ENCODE measurements around the gene BABAM2.
"Not testable (repeated sequence)": the region's sequence is repeated elsewhere in the genome, so short reads cannot be mapped to it uniquely, and the experiment has no call there.

BABAM2 gene

DNA sequence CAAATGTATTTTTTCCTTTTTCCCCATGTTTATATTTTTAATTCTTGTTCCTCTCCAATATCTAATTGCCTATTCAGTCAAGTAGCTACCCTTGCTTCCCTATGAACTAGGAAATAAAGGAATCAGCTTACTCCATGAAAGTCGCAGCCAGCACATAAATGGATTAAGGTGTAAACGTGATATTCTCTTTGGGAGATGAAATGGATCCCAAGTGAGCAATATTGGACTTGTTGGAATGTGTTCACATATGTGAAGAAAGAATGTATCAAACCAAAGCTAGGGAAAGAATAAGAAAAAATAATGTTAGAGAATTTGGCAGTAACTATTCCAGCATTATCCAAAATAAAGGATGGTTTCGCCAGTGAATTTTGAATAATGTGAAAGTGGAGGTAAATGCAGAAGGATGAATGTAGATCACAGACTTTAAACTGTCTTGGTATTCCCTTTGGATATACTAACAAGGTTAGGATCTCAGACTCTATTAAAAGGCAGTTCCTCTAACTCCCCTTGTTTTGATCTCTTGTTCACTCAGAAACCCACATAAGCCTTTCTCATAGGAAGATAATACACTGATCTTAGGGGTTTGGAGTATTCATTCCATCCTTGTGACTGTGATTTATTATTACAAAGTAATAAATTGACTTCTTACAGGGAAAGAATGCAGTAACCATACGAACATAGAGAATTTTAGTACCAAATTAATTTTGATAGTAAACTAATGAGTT is 208.1 kb downstream of the BABAM2 start:
- Mint-ChIP-seq H3K4me1 (peaks cover 6% of the 10 kb centered on the region), H3K27ac (no peak overlapping the region), H3K36me3 (no peaks in the 10 kb centered on the region), H3K4me3 (no peak overlapping the region), H3K9me3 (no peaks in the 10 kb centered on the region), H3K27me3 (no peaks in the 10 kb centered on the region)
- CTCF ChIA-PET: no interaction called here
- no peak for DNase-seq

DNA sequence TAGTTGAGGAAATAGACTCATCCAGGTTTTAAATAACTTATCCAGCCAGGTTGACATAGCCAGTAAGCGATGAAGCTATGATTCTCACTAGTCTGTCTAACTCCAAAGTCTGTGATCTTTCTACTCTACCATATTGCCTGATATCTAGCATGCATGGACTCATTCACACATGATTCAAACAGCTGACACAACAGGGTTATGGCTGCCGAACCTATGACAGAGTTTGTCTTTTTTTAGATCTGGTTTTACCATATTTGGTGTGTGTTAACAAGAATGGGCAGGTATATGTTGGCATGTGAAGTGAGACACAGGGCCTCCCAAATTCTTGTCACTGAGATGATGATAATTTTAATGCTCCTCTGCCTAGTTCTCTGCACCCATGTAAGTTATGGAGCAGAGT is 210.6 kb downstream of the BABAM2 start:
- DNase-seq: no peak
- Mint-ChIP-seq H3K27me3 (no peaks in the 10 kb centered on the region), H3K27ac (no peak overlapping the region), H3K9me3 (no peaks in the 10 kb centered on the region), H3K4me3 (no peak overlapping the region), H3K36me3 (no peaks in the 10 kb centered on the region), H3K4me1 (peaks cover 6% of the 10 kb centered on the region)
- CTCF ChIA-PET: interaction anchor here (1.0 kb wide), 1 partner anchor 377 kb away, joined by 3 read pairs; no protein-coding TSS in a partner anchor

DNA sequence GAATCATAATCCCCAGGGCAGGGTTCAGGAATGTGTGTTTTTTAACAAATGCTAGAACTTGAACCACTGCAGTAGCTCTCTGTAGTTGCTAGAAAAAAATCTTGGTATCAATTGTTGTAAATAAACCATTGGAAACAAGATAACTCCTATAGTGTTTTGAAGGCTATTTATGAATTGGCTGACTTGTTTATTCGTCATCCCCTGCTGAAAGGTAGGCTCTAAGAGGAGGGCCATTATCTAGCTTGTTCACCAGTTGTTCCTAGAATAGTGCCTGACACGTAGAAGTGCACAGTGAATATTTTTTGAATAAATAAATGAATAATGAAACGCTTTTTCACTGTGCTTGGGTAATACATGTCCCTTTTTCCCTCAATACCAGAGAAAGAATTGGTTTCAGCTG is 211.4 kb downstream of the BABAM2 start:
- Mint-ChIP-seq H3K27ac (no peak overlapping the region), H3K4me3 (no peak overlapping the region), H3K36me3 (no peaks in the 10 kb centered on the region), H3K27me3 (no peaks in the 10 kb centered on the region), H3K4me1 (peaks cover 6% of the 10 kb centered on the region), H3K9me3 (no peaks in the 10 kb centered on the region)
- CTCF ChIA-PET: interaction anchor here (1.0 kb wide), 1 partner anchor 378 kb away, joined by 3 read pairs; no protein-coding TSS in a partner anchor
- no peak for DNase-seq

DNA sequence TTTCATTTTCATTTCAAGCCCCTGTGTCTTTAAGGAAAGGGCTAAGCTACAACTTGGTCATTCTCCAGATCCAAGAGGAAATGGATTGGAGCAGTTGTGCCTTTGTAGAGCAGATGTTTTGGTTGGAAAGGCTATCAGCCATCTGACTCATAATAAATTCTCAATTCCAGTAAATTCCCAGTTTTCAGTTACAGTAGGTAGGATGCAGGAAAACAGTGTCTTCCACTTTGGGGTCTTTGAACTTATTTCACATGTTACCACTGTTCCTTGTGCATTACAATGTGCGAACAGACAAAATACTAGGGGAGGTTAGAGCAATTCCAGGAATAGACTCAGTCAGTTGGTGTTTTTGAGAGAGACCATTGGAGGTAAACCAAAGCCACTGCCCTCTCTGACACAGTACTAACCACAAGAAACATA is 211.9 kb downstream of the BABAM2 start:
- H3K9me3 Mint-ChIP-seq: no peaks in the 10 kb centered on the region
- H3K36me3 Mint-ChIP-seq: no peaks in the 10 kb centered on the region
- H3K4me3 Mint-ChIP-seq: no peak overlapping the region
- DNase-seq: no peak
- H3K27me3 Mint-ChIP-seq: no peaks in the 10 kb centered on the region
- CTCF ChIA-PET: no interaction called here
- H3K4me1 Mint-ChIP-seq: peaks cover 6% of the 10 kb centered on the region
- no peak overlapping the region for H3K27ac Mint-ChIP-seq

DNA sequence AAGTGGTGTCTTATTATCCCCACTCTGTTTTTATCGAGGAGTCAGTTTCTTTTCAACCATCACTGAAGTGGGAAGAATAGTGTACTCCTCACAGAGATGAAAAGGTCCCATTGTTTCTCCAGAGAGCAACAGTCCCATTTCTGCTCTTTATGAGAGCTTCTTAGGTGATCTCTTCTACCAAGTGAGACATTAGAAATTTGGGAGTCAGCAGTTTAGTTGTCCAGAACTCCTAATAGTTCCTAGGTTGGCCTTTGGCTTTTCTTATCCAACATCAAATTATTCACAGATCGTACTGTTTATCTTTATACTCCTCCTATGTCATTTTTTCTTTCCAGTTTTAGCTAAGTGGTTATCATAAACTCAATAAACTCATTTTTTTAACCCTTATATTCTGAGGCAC is 213.1 kb downstream of the BABAM2 start:
- no peak overlapping the region for H3K27ac Mint-ChIP-seq
- CTCF ChIA-PET: interaction anchor here (0.6 kb wide), 1 partner anchor 138 kb away, joined by 5 read pairs; no protein-coding TSS in a partner anchor

DNA sequence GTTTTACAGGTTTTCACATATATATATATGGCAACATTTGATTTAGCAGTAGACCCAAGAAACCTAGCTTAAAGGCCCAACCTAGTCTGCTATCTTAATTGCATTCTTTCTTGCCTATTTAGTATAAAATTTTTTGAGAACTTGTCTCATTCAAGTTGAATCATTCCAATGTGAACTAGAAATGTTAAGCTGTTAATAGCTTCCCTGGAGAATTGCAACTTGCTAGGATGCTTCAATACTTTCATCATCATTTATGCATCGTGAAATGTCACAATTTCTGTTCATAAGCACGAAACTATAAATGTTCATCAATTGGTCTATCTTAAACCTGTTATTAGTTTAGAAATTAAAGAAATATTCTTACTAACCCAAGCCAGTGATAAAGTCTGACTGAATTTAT is 217.6 kb downstream of the BABAM2 start:
- no peaks in the 10 kb centered on the region for H3K4me1 Mint-ChIP-seq
- H3K27ac Mint-ChIP-seq: no peak overlapping the region
- H3K36me3 Mint-ChIP-seq: no peaks in the 10 kb centered on the region
- H3K4me3 Mint-ChIP-seq: no peak overlapping the region
- CTCF ChIA-PET: no interaction called here
- no peak for DNase-seq
- H3K27me3 Mint-ChIP-seq: no peaks in the 10 kb centered on the region
- no peaks in the 10 kb centered on the region for H3K9me3 Mint-ChIP-seq

More for the DNA sequence above, 213.1 kb downstream of the BABAM2 start:
- H3K4me1 Mint-ChIP-seq: peaks cover 6% of the 10 kb centered on the region
- DNase-seq: no peak
- H3K27me3 Mint-ChIP-seq: no peaks in the 10 kb centered on the region
- no peaks in the 10 kb centered on the region for H3K36me3 Mint-ChIP-seq
- no peaks in the 10 kb centered on the region for H3K9me3 Mint-ChIP-seq
- H3K4me3 Mint-ChIP-seq: no peak overlapping the region

DNA sequence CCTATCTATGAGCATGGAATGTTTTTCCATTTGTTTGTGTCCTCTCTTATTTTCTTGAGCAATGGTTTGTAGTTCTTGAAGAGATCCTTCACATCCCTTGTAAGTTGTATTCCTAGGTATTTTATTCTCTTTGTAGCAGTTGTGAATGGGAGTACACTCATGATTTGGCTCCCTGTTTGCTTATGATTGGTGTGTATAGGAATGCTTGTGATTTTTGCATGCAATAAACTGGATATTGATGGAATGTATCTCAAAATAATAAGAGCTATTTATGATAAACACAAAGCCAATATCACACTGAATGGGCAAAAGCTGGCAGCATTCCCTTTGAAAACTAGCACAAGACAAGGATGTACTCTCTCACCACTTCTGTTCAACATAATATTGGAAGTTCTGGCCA is 223.2 kb downstream of the BABAM2 start:
- CTCF ChIA-PET, H3K27ac Mint-ChIP-seq, H3K4me1 Mint-ChIP-seq, DNase-seq, H3K36me3 Mint-ChIP-seq, H3K9me3 Mint-ChIP-seq, H3K27me3 Mint-ChIP-seq, H3K4me3 Mint-ChIP-seq: not testable (repeated sequence)

DNA sequence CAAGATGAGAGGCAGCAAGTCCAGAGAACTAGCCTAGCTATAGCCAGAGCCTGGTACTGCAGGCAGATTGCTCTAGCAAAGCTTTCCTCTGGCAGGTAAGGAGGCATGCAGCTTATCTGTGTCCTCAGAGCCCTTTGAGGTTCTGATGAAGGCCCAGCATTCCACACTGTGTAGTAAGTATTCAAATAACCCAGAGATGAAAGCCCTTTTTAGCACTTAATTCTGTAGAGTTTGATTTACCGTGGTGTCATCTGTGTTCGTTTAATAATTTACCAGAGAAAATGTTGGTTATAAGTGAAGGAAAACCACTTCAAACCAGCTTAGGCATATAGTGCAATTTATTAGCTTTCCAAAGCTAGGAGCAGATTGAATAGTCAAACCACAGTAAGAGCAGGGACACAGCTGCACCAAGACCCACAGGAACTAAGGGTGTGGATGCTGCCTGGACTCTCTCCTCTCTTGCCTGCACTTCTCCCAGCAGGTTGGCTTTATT is 226.6 kb downstream of the BABAM2 start:
- CTCF ChIA-PET: interaction anchor here (1.3 kb wide), 1 partner anchor 11 kb away, joined by 3 read pairs; no protein-coding TSS in a partner anchor
- Mint-ChIP-seq H3K27ac (no peak overlapping the region), H3K4me3 (no peak overlapping the region), H3K4me1 (no peaks in the 10 kb centered on the region), H3K27me3 (no peaks in the 10 kb centered on the region), H3K36me3 (peaks cover 6% of the 10 kb centered on the region), H3K9me3 (peaks cover 2% of the 10 kb centered on the region)
- no peak for DNase-seq

DNA sequence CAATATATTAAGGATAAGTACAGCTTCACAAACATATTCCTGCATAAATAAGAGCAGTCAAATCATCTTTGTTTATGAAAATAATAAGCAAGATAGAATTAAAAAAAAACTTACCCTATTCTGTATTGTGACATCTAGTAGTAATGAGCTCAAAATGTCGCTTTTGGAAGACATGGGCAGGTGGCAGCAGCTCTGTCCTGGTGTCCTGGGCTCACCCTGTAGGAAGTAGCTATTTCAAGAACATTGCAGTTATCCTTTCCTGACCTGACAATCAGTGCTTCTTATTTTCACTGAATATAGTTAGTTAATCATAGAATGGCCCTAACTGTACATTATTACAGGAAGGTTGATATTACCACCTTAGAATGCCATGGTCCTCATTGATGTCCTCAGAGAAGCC is 229.1 kb downstream of the BABAM2 start:
- Mint-ChIP-seq H3K36me3 (peaks cover 5% of the 10 kb centered on the region), H3K27ac (no peak overlapping the region)

DNA sequence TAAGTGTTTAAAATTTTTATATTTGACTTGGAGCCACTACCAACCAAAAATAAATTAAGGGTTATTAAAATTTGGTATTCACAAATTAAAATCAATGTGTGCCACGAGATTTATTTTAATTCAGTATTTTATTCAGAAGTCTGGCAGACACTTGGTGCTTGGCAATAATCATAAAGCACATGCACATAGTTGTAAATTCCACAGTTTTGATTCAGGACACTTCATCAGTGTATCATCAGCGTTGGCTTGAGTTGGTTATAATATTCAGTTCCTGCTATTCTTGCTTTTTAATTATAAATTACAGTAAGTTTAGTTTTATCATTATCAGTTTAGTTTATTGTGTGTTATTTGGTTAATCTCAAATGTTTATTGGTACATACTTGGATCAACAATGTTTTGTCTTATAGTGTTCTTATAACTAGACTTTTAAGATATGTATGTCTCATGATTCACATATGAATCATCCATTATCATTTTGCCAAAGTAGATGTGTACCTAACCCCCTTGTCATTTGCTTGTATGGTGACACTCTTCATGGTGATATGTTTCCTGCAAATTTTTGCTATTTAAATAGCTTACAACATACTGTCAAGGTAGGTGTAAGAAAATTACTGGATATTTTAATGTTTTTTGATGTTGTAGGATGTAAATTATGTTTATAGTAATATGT is 237.9 kb downstream of the BABAM2 start:
- Mint-ChIP-seq H3K4me3 (no peak overlapping the region), H3K36me3 (peaks cover 11% of the 10 kb centered on the region), H3K27ac (no peak overlapping the region), H3K9me3 (peaks cover 3% of the 10 kb centered on the region), H3K27me3 (no peaks in the 10 kb centered on the region), H3K4me1 (no peaks in the 10 kb centered on the region)
- CTCF ChIA-PET: no interaction called here
- no peak for DNase-seq

More for the DNA sequence above, 229.1 kb downstream of the BABAM2 start:
- DNase-seq: no peak
- CTCF ChIA-PET: no interaction called here
- no peaks in the 10 kb centered on the region for H3K4me1 Mint-ChIP-seq
- H3K9me3 Mint-ChIP-seq: peaks cover 2% of the 10 kb centered on the region
- H3K27me3 Mint-ChIP-seq: no peaks in the 10 kb centered on the region
- no peak overlapping the region for H3K4me3 Mint-ChIP-seq

DNA sequence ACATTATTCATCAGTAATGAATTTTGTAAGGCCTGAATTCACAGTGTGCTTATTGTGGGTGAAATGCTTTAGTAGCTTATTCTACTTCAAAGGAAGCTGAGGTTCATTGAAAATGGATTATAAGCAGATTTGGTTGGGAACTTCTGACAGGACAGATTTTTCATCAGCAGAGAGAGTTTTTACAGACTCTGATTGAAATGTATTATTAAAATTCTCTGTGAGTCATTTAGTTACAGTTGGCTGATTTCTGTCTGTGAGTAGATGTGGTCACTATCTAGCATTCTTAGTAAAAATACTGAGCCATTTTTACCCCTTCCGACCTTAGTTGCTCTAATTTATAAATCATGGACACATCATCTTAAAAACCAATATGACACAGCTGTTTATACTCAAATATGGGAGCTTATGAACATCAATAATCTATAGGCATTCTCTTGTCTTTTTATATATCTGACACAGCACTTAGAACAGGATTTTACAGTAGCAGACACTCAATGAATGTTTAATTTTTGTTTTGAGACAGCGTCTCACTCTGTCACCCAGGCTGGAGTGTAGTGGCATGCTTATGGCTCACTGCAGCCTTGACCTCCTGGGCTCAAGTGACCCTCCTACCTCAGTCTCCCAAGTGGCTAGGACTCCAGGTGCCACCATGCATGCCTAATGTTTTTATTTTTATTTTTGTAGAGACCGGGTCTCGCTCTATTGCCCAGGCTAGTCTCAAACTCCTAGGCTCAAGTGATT is 239.6 kb downstream of the BABAM2 start:
- Mint-ChIP-seq H3K4me1 (peaks cover 13% of the 10 kb centered on the region), H3K4me3 (no peak overlapping the region), H3K9me3 (peaks cover 3% of the 10 kb centered on the region), H3K27me3 (no peaks in the 10 kb centered on the region), H3K27ac (no peak overlapping the region), H3K36me3 (peaks cover 14% of the 10 kb centered on the region)
- no peak for DNase-seq
- CTCF ChIA-PET: no interaction called here

DNA sequence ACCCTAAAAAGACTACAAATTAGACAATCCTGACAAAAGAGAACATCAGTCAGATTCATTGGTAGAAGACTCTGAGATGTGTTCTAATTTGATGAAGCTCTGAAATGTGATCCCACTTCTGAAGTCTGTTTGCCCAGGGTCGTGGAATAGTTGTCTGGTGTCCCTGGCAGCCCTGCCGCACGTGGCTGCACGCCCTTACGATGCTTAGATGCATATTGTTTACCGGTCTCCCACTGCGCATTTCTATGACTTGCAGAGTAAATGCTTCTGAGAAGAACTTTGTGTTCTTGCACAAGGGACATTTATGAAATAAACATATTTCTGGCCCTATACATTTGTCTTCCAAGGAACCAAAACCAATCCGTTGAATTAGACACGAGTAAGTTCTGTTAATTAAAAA is 243.2 kb downstream of the BABAM2 start:
- Mint-ChIP-seq H3K4me3 (no peak overlapping the region), H3K9me3 (no peaks in the 10 kb centered on the region), H3K27ac (peak overlapping the region; percentile 80), H3K27me3 (no peaks in the 10 kb centered on the region), H3K36me3 (peaks cover 18% of the 10 kb centered on the region), H3K4me1 (peaks cover 22% of the 10 kb centered on the region)
- CTCF ChIA-PET: no interaction called here
- DNase-seq: no peak

DNA sequence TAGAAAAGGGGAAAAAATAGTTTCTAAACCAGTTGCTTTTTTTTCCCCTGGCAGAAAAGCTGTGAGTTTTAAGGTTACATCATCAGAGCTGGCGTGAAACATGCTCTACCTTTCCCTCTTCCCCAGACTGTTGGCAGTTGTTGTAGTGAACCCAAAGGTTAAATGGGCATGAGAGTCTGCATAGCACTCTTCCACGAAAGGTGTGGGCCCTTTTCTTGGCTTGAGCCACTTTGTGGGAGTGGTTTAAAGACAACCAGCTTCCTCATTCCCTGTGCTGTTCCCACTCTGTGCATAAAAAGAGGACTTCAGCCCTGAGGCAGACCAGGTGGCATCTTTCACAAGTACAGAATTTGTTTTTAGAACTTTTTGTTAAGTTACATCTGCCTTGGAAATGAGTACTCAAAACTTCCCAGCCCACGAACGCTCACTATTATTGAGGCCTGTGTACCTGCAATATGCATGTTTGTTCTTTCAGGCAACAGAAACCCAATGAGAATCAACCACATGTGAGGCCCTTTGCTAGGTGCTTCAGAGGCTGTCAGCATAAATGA is 243.8 kb downstream of the BABAM2 start:
- CTCF ChIA-PET: no interaction called here
- Mint-ChIP-seq H3K27me3 (no peaks in the 10 kb centered on the region), H3K36me3 (peaks cover 20% of the 10 kb centered on the region), H3K4me1 (peaks cover 22% of the 10 kb centered on the region), H3K4me3 (no peak overlapping the region), H3K9me3 (no peaks in the 10 kb centered on the region), H3K27ac (peak overlapping the region; percentile 80)
- peak; percentile 26 for DNase-seq

DNA sequence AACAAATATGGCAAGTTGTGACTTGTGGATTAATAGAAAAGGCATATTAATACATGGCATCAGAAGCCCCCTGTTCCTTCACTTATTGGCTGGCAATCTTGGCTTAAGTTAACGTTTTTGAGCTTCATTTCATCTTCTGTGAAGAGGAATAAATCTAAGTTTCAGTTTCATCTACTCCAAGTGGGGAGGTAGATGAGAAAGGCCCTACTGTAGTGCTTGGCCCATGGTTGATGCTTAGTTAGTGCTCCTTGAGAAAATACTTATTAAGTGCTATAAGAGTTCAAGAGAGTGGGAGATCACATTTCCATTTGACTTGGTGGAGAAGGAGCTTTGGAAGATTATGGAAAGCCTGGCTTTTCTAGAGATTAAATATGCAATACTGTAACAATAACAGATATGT is 244.3 kb downstream of the BABAM2 start:
- Mint-ChIP-seq H3K9me3 (no peaks in the 10 kb centered on the region), H3K4me3 (no peak overlapping the region), H3K36me3 (peaks cover 20% of the 10 kb centered on the region), H3K27me3 (no peaks in the 10 kb centered on the region), H3K27ac (peak overlapping the region; percentile 80), H3K4me1 (peaks cover 22% of the 10 kb centered on the region)
- DNase-seq: peak; percentile 21
- CTCF ChIA-PET: no interaction called here

All from activated naive CD4-positive, alpha-beta T cell treated with anti-CD3 and anti-CD28 coated beads, Interleukin-2, amount 10 ng/mL, durations not matched to agents 7 days and 5 days (primary cell).